ENCODE results near the gene SERPINB7.

Gene SERPINB7

GRCh38 chr18:63788447-63789096, 13.4 kb downstream of the SERPINB7 start:
- no peak for DNase-seq

DNA sequence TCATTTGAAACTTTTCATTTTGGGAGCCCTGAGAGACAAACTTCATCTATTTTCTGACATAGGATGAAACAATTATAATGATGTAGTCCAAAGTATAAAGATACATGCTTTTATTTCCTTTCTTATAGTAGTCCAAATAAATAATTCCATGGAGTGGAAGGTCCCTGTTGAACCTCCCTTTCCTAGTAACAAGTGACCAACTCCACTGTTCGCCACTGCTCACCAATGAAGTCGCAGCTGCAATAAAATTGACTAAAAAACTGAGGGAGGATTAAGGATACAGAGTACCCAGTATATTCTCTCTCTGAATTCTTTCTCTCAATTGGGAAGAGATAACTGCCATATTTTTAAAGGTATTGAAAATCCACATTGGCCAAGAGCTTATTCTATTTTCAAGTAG, 14.1 kb downstream of the SERPINB7 start:
- no peak for DNase-seq

DNA sequence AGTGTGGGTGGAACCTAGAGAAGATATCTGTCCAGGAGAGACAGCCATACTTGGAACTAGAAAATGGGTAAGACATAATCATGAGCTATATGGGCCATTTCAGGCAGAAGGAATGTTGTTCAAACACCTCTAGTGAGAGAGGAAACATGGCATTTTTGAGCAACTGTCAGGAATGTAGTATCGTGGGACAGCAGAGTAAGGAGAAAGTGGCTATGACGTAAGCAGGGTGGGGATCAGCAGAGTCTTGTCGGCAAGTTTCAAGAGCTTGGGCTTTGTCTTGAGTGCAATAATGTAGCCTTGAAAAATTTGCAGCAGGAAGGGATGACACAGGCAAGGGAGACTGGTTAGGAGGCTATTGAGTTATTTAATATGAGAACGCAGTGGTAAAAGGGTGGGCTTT, 20.4 kb downstream of the SERPINB7 start:
- no peak for DNase-seq

DNA sequence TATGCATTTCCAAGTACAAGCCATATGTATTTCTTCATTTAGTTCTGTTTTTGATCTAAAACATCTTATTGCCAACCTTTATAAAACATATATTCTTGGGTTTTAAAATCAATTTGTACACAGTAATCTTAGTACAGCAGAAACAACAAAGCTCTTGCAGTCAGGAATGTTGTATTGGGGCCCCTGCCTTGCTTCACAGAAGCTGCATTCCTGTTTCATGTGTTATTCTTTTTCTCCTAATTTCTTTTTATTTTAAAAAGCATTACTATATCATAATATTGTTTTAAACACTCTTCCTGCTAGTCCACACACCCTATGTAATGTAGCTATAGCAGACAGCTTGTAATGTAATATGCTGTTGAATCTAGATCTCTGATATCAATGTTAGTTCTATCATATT, 24.0 kb downstream of the SERPINB7 start:
- no peak for DNase-seq

DNA sequence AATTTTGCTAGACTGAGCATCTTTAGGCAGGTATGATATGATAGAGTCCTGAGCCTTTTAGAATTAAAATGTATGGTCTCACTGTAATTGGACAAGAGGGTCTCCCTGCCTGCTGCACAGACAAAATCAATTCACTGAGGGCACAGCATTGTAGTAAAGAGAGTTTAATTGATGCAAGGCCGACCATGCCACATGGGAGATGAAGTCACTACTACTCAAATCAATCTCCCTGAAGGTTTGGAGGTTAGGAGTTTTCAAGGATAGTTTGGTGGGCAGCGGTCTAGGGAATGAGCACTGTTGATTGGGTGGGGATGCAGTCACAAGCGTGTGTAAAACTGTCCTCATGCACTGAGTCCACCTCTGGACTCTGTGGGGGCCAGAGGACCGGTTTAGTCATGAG, 26.1 kb downstream of the SERPINB7 start:
- DNase-seq, result no peak

GRCh38 chr18:63808125-63808524, 32.9 kb downstream of the SERPINB7 start:
- no peak for DNase-seq

- DNase-seq, result no peak
Observed at GRCh38 chr18:63817441-63818051, 42.3 kb downstream of the SERPINB7 start.

GRCh38 chr18:63818212-63818611, 43.0 kb downstream of the SERPINB7 start:
- DNase-seq, result no peak

GRCh38 chr18:63819786-63820185, 44.6 kb downstream of the SERPINB7 start:
- DNase-seq, result no peak

DNA sequence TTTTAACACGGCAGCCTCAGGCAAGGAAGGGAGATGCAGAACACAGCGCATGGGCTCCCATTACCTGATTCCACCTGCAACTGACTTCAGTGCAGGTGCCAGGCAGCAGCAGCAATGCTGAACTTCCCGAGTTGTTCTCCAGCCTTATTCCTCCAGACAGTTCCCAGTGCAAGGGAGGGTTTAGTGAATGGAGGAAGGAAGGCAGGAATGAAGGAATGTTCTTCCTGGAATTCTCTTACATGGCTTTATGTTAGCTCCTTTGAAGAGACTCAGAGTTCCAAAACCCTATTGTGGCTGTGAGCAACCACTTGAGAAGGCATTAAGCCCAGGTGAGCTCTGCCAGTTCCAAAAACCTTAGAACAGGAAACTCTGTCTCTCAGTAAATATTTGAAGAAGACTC, 45.5 kb downstream of the SERPINB7 start:
- DNase-seq, result no peak

DNA sequence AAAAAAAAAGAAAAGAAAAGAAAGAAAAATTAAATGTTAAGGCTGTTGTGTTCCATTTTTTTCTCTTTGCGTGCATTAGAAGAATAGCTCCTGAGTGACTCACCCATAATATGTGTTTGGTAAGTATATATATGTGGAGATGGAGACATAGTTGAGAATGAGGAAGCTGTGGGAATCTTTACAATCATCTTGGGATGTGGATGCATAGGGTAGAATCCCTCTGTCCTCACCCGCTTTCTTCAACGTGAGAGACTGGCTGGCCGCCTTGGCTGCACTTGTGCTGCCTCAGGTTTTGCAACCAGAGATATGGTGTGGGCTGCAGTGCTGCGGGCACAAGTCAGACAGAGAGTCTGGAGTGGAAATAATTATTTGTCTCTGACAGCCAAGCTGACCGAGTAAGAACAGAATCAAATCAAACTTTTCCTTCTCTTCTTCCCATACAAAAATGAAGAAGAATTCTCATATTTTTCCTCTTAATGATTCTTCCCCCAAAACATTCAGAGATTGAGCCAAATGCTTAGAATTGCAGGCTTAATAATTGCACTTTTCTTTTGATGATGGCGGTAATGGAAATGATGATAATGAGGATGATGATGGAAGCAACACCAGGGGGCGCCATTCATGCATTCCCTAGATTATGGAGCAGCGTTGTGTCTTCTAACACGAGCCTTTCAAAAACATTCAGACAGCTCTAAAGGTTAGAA, 48.5 kb downstream of the SERPINB7 start:
- DNase-seq, result no peak

DNA sequence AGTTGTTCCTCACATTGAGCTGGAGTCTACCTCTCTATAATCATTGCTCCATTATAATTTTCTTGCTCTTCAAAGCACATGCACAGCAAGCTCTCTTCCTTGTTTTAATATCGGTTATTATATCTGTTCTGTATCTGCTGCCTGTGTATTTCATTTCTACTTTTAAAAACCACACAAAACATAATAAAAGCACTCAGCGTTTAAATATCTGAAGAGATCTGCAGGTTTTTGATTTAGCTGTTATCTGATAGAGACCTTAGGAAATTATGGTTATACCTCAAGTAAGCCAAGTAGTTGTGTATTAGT, 49.0 kb downstream of the SERPINB7 start:
- no peak for DNase-seq

- DNase-seq, result no peak
Observed at GRCh38 chr18:63828120-63828519, 52.9 kb downstream of the SERPINB7 start.

DNA sequence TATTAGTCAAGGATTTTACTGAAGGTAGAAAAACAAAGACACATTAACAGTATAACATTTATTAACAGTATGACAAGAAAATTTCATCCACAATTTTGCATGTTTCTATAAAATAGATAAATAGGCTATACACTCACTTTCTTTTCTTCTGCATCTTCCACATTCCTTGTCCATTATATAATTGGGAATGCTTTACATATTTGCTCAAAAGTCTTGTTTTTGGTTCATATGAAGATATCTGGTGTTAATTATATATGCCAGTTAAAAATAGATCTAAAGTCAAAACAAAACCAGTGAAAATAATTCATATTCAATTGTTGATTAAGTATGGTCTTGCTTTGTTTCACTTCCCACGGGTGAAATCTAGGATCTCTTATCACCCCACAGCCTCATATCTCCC, 53.4 kb downstream of the SERPINB7 start:
- DNase-seq, result no peak

DNA sequence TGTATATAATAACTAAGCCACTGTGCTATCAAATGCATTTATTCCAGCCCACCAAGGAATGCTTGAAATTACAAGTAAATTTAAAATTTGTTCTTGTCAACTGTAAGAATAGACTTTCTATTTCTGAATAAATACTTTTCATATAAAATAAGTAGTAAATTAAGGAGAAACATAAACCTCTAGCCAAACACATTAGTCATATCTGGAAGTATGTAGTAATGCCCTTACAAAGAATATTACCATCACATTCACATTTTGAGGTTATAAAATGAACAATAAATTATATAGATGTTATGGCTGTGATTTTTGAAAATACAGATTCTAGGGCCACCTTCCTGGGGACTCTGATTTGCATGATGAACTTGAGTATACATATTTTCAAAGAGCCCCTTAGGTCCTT, 54.7 kb downstream of the SERPINB7 start:
- DNase-seq, result no peak

- DNase-seq, result no peak
Observed at GRCh38 chr18:63831080-63831788, 56.0 kb downstream of the SERPINB7 start.

- no peak for DNase-seq
Observed at GRCh38 chr18:63832470-63832869, 57.3 kb downstream of the SERPINB7 start.

DNA sequence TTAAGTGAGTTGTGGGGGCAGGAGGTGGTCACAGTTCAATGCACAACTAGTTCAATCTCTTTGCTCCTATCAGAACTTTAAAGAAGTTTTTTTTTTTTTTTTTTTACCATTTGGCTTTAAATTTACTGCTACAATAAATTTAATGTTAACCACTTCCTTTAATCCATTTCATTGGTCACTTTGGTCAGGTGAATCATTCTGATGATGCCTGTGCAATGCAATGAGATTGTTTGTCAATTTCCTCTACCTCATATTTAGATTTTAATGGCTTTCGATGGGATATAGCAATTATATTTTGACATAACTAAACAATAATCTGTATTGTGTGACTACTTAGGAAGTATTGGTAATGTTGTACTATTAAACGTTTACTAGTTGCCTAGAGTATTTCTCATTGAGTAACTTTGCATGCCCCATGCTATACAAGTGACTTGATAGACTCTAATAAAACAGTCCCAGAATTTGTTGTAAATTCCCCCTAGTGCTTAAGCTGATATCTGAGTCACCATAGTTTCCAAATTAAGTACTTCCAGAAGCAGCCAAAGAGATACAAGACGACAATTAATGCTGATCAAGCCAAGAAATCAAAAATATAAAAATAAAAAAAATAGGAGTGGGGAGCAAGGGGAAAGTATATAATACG, 59.4 kb downstream of the SERPINB7 start:
- DNase-seq, result no peak

GRCh38 chr18:63836456-63836855, 61.2 kb downstream of the SERPINB7 start:
- no peak for DNase-seq

- no peak for DNase-seq
Observed at GRCh38 chr18:63837590-63837989, 62.4 kb downstream of the SERPINB7 start.

DNA sequence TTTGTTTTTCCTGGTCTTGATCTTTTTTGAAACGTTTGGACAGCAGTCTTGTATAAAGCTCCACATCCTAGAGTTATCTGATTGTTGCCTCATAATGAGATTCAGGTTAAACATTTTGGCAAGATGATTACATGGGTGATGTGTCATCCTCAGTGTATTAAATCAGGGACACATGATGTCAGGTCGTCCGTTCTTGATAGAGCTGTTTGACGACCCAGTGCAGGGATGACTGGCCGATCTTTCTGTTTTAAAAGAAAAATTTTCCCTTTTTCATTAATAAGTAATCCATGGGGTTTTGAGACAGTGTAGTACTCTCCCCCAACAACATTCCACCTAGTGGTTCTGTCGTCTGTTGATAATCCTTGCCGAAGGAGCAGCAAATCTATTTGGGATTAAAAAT, 67.8 kb downstream of the SERPINB7 start:
- DNase-seq, result no peak

- DNase-seq, result no peak
Observed at GRCh38 chr18:63844254-63844653, 69.0 kb downstream of the SERPINB7 start.

DNA sequence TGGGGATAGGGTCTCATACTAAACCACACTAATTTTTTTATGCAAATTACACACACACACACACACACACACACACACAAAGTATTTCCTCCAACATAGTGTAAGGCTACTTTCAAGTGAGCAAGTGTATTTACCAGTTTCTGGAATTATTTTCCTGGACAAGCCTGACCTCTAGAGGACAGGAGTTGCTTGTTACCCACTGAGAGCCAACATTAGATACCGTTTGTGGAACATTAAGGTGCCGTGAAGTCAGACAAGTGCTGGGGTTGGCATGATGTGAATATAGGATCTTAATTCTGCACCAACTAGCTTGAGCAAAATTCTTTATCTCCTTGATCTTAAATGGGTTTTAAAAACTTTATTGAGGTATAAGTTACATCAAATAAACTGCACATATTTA, 72.9 kb downstream of the SERPINB7 start:
- no peak for DNase-seq
